SK-N-SH treated with all-trans-retinoic acid at 6 μM for 48 hours (cell line): ENCODE data around the gene GFI1.

Experiments used
- ATAC-seq: fragments of 200-7000 bp; cut with Tn5 transposase; 3 replicates; pipeline ENCODE4 v1.9.1; 2020; ENCODE audit warnings: mild to moderate bottlenecking, moderate library complexity
- ARNTL ChIP-seq: fragments of 450-650 bp; formaldehyde crosslinking; IDR thresholded peaks from 2 replicates; pipeline ENCODE4 v1.5.0; 2020; ENCODE audit warnings: low read depth, mild to moderate bottlenecking, moderate library complexity, borderline replicate concordance
- BACH2 ChIP-seq: fragments of 250-450 bp; sonication (Bioruptor Pico); IDR thresholded peaks from 2 replicates; pipeline ENCODE4 v1.9.0; 2021; ENCODE audit warnings: mild to moderate bottlenecking, borderline replicate concordance
- CSDC2 ChIP-seq: fragments of 250-450 bp; sonication (Bioruptor Pico); IDR thresholded peaks from 2 replicates; pipeline ENCODE4 v1.5.0; 2020; ENCODE audit warnings: mild to moderate bottlenecking, moderate library complexity
- CSRNP3 ChIP-seq: fragments of 250-450 bp; sonication (Bioruptor Pico); IDR thresholded peaks from 2 replicates; pipeline ENCODE4 v1.5.1; 2021; ENCODE audit warnings: mild to moderate bottlenecking, moderate library complexity
- ESRRG ChIP-seq: fragments of 250-450 bp; sonication (Bioruptor Pico); IDR thresholded peaks from 2 replicates; pipeline ENCODE4 v1.6.1; 2021; ENCODE audit warnings: mild to moderate bottlenecking
- GLIS3 ChIP-seq: fragments of 250-450 bp; sonication (Bioruptor Pico); IDR thresholded peaks from 2 replicates; pipeline ENCODE4 v1.5.0; 2020; ENCODE audit warnings: mild to moderate bottlenecking, moderate library complexity
- ISL1 ChIP-seq: fragments of 250-450 bp; sonication (Bioruptor Pico); IDR thresholded peaks from 2 replicates; pipeline ENCODE4 v2.1.2; 2022; ENCODE audit warnings: mild to moderate bottlenecking, moderate library complexity
- PPARA ChIP-seq: fragments of 250-450 bp; sonication (Bioruptor Pico); IDR thresholded peaks from 2 replicates; pipeline ENCODE4 v1.5.0; 2020; ENCODE audit warnings: mild to moderate bottlenecking, borderline replicate concordance
- RARB ChIP-seq: fragments of 250-450 bp; sonication (Bioruptor Pico); IDR thresholded peaks from 2 replicates; pipeline ENCODE4 v1.8.0; 2021; ENCODE audit warnings: mild to moderate bottlenecking, moderate library complexity
- SNAI2 ChIP-seq: fragments of 250-450 bp; sonication (Bioruptor Pico); IDR thresholded peaks from 2 replicates; pipeline ENCODE4 v1.5.0; 2020; ENCODE audit warnings: mild to moderate bottlenecking, moderate library complexity
- TCF4 ChIP-seq: fragments of 250-450 bp; sonication (Bioruptor Pico); IDR thresholded peaks from 2 replicates; pipeline ENCODE4 v1.8.0; 2021; ENCODE audit warnings: mild to moderate bottlenecking, moderate library complexity, borderline replicate concordance
- TOX ChIP-seq: fragments of 250-450 bp; sonication (Bioruptor Pico); IDR thresholded peaks from 2 replicates; pipeline ENCODE4 v1.8.0; 2021; ENCODE audit warnings: mild to moderate bottlenecking, moderate library complexity, borderline replicate concordance
- ZC3H10 ChIP-seq: fragments of 250-450 bp; sonication (Bioruptor Pico); IDR thresholded peaks from 2 replicates; pipeline ENCODE4 v1.5.1; 2021; ENCODE audit warnings: mild to moderate bottlenecking, moderate library complexity
- ZFP3 ChIP-seq: fragments of 250-450 bp; sonication (Bioruptor Pico); IDR thresholded peaks from 2 replicates; pipeline ENCODE4 v1.5.0; 2020; ENCODE audit warnings: mild to moderate bottlenecking, moderate library complexity
- ZFP30 ChIP-seq: fragments of 450-650 bp; formaldehyde crosslinking; IDR thresholded peaks from 2 replicates; pipeline ENCODE4 v1.5.0; 2022; ENCODE audit warnings: mild to moderate bottlenecking, moderate library complexity
- ZNF565 ChIP-seq: fragments of 450-650 bp; formaldehyde crosslinking; conservative IDR thresholded peaks from 2 replicates; pipeline ENCODE4 v1.5.0; 2020; ENCODE audit warnings: low read depth, mild to moderate bottlenecking, moderate library complexity
- ZNF70 ChIP-seq: fragments of 450-650 bp; formaldehyde crosslinking; IDR thresholded peaks from 2 replicates; pipeline ENCODE4 v1.5.0; 2020; ENCODE audit warnings: mild to moderate bottlenecking, moderate library complexity
- ZNF8 ChIP-seq: fragments of 450-650 bp; formaldehyde crosslinking; IDR thresholded peaks from 2 replicates; pipeline ENCODE4 v1.5.0; 2020; ENCODE audit warnings: mild to moderate bottlenecking, moderate library complexity
- TF ChIP-seq, protein P1 (sequence below): fragments of 250-450 bp; sonication (Bioruptor Pico); IDR thresholded peaks from 2 replicates; pipeline ENCODE4 v1.8.0; 2021; ENCODE audit warnings: low read depth, mild to moderate bottlenecking, moderate library complexity, borderline replicate concordance
- TF ChIP-seq, protein P2 (sequence below): fragments of 250-450 bp; sonication (Bioruptor Pico); IDR thresholded peaks from 2 replicates; pipeline ENCODE4 v1.5.1; 2020; ENCODE audit warnings: low read depth, mild to moderate bottlenecking, moderate library complexity
- TF ChIP-seq, protein P3 (sequence below): fragments of 250-450 bp; sonication (Bioruptor Pico); IDR thresholded peaks from 2 replicates; pipeline ENCODE4 v1.5.0; 2020; ENCODE audit warnings: mild to moderate bottlenecking, moderate library complexity

The GFI1 gene

GRCh38 chr1:92515796-92516201, 29.1 kb upstream of the GFI1 start:
- no peak for ATAC-seq
- TF ChIP-seq CSRNP3 (CRISPR knock-in tag) (no peak), BACH2 (CRISPR knock-in tag) (no peak), RARB (CRISPR knock-in tag) (no peak), ZNF565 (no peak), SNAI2 (CRISPR knock-in tag) (no peak), PPARA (no peak)

DNA sequence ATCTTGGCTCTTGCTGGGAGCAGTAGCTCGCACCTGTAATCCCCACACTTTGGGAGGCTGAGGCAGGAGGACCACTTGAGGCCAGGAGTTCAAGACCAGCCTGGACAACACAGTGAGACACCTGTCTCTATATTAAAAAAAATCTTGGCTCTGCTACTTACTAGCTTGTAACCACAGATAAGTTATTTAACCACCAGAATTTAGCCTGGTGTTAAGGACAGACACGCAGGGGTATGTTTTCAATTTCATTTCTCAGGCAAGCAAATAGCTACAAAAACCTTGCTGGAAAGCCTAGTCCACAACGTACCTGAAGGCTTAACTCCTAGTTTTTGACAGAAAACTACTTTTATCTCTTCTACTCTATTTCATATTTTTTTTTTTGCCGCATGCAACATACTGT, 24.8 kb upstream of the GFI1 start:
- no peak for ATAC-seq
- TF ChIP-seq ZFP3 (no peak), ARNTL (CRISPR knock-in tag) (no peak), ZC3H10 (CRISPR knock-in tag) (no peak), CSDC2 (no peak), TOX (CRISPR knock-in tag) (no peak), GLIS3 (no peak), SNAI2 (CRISPR knock-in tag) (no peak), ESRRG (CRISPR knock-in tag) (no peak), ZNF70 (no peak), CSRNP3 (CRISPR knock-in tag) (no peak), ZNF565 (no peak), ZNF8 (CRISPR knock-in tag) (no peak), TCF4 (CRISPR knock-in tag) (no peak), BACH2 (CRISPR knock-in tag) (no peak), ISL1 (CRISPR knock-in tag) (no peak), PPARA (no peak)
- TF ChIP-seq, protein P1, sequence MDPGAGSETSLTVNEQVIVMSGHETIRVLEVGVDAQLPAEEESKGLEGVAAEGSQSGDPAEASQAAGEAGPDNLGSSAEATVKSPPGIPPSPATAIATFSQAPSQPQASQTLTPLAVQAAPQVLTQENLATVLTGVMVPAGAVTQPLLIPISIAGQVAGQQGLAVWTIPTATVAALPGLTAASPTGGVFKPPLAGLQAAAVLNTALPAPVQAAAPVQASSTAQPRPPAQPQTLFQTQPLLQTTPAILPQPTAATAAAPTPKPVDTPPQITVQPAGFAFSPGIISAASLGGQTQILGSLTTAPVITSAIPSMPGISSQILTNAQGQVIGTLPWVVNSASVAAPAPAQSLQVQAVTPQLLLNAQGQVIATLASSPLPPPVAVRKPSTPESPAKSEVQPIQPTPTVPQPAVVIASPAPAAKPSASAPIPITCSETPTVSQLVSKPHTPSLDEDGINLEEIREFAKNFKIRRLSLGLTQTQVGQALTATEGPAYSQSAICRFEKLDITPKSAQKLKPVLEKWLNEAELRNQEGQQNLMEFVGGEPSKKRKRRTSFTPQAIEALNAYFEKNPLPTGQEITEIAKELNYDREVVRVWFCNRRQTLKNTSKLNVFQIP (CRISPR knock-in tag): no peak
- TF ChIP-seq, protein P2, sequence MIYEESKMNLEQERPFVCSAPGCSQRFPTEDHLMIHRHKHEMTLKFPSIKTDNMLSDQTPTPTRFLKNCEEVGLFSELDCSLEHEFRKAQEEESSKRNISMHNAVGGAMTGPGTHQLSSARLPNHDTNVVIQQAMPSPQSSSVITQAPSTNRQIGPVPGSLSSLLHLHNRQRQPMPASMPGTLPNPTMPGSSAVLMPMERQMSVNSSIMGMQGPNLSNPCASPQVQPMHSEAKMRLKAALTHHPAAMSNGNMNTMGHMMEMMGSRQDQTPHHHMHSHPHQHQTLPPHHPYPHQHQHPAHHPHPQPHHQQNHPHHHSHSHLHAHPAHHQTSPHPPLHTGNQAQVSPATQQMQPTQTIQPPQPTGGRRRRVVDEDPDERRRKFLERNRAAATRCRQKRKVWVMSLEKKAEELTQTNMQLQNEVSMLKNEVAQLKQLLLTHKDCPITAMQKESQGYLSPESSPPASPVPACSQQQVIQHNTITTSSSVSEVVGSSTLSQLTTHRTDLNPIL (CRISPR knock-in tag): no peak
- TF ChIP-seq, all 23 proteins: peak for 0

DNA sequence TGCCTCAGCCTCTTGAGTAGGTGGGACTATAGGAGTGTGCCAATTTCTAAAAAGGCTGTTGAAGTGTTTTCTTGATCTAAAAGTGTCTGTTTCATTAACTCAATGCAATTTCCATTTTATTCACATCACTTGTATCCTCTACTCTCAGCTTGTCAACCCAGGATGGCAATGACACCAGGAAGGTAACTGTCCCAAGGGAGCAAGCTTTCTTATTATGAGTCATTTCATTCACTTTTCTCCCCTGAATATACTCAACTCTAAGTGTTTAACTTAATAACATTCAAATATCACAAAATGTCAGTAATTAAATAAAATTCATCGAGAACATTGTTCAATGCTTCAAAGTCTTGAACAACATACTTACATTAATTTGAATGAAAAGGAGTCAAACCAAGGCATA, 22.9 kb upstream of the GFI1 start:
- TF ChIP-seq ISL1 (CRISPR knock-in tag) (no peak), CSRNP3 (CRISPR knock-in tag) (no peak), ZFP30 (CRISPR knock-in tag) (no peak), ZNF8 (CRISPR knock-in tag) (no peak), PPARA (no peak), ZC3H10 (CRISPR knock-in tag) (no peak), SNAI2 (CRISPR knock-in tag) (no peak), ZNF565 (no peak), ZFP3 (no peak), CSDC2 (no peak), BACH2 (CRISPR knock-in tag) (no peak)
- TF ChIP-seq, protein P3, sequence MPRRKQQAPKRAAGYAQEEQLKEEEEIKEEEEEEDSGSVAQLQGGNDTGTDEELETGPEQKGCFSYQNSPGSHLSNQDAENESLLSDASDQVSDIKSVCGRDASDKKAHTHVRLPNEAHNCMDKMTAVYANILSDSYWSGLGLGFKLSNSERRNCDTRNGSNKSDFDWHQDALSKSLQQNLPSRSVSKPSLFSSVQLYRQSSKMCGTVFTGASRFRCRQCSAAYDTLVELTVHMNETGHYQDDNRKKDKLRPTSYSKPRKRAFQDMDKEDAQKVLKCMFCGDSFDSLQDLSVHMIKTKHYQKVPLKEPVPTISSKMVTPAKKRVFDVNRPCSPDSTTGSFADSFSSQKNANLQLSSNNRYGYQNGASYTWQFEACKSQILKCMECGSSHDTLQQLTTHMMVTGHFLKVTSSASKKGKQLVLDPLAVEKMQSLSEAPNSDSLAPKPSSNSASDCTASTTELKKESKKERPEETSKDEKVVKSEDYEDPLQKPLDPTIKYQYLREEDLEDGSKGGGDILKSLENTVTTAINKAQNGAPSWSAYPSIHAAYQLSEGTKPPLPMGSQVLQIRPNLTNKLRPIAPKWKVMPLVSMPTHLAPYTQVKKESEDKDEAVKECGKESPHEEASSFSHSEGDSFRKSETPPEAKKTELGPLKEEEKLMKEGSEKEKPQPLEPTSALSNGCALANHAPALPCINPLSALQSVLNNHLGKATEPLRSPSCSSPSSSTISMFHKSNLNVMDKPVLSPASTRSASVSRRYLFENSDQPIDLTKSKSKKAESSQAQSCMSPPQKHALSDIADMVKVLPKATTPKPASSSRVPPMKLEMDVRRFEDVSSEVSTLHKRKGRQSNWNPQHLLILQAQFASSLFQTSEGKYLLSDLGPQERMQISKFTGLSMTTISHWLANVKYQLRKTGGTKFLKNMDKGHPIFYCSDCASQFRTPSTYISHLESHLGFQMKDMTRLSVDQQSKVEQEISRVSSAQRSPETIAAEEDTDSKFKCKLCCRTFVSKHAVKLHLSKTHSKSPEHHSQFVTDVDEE (CRISPR knock-in tag): no peak
- TF ChIP-seq, protein P2 (CRISPR knock-in tag): no peak
- ATAC-seq: no peak
